VCaP (cell line): ENCODE data around the gene KCNMA1.

Experiments used
- H3K27ac ChIP-seq: fragments of 450-650 bp; 2 replicates; pipeline ENCODE4 v1.5.1; 2017
- CTCF ChIP-seq: fragments of 450-650 bp; conservative IDR thresholded peaks from 2 replicates; pipeline ENCODE4 v1.5.1; 2017; ENCODE audit warnings: mild to moderate bottlenecking, moderate library complexity

Gene KCNMA1

GRCh38 chr10:77163670-77164348 is 473.8 kb downstream of the KCNMA1 start:
- no peak overlapping the region for H3K27ac ChIP-seq
- TF ChIP-seq CTCF = no peak

GRCh38 chr10:77162697-77163096 is 474.9 kb downstream of the KCNMA1 start:
- no peak overlapping the region for H3K27ac ChIP-seq
- TF ChIP-seq CTCF = no peak

GRCh38 chr10:77160679-77161078 is 476.9 kb downstream of the KCNMA1 start:
- no peak overlapping the region for H3K27ac ChIP-seq
- no peak for TF ChIP-seq CTCF

- TF ChIP-seq CTCF = no peak
- H3K27ac ChIP-seq = no peak overlapping the region; the same call in 1 of the 2 replicates
Measured at GRCh38 chr10:77159538-77160110, 478.0 kb downstream of the KCNMA1 start.

GRCh38 chr10:77158666-77159065 is 478.9 kb downstream of the KCNMA1 start:
- peak overlapping the region; percentile 68; the same call in 1 of the 2 replicates for H3K27ac ChIP-seq
- no peak for TF ChIP-seq CTCF

GRCh38 chr10:77157248-77158019 is 480.2 kb downstream of the KCNMA1 start:
- H3K27ac ChIP-seq = peak overlapping the region; percentile 68
- no peak for TF ChIP-seq CTCF

- H3K27ac ChIP-seq = peak overlapping the region; percentile 68; the same call in 1 of the 2 replicates
- TF ChIP-seq CTCF = no peak
Measured at GRCh38 chr10:77156406-77156879, 481.2 kb downstream of the KCNMA1 start.
